CD8-positive, alpha-beta memory T cell (primary cell): ENCODE data around the gene ZNF354C. TPM values are rescaled to one million over a fixed set of nuclear protein-coding genes. Genes with fewer than 3 reads are reported as not detected.
"Not testable (repeated sequence)": the region's sequence is repeated elsewhere in the genome, so short reads cannot be mapped to it uniquely, and the experiment has no call there.

Experiments
- CTCF ChIA-PET: fragments of 350-600 bp; sonication (Branson Sonifier 250); formaldehyde crosslinking; loops from one replicate; lab custom pipeline; 2021; ENCODE audit warnings: antibody characterized with exemption; lab: Charles Lee
- POLR2A ChIA-PET: fragments of 350-600 bp; sonication (Branson Sonifier 250); formaldehyde crosslinking; loops from one replicate; lab custom pipeline; 2021; ENCODE audit warnings: antibody characterized with exemption; lab: Charles Lee
- DNase-seq, 5 donors: peaks; one replicate each; pipeline versions ENCODE4 v3.0.0 to v3.0.0-alpha.2; 2020 to 2022; ENCODE audit warnings: mixed read lengths in 1 of 5
- H3K27ac ChIP-seq: one replicate; pipeline ENCODE4 v1.7.0; 2013; ENCODE audit warnings: low read depth, mild to moderate bottlenecking, low read length, moderate library complexity
- H3K27me3 ChIP-seq: 2 replicates; pipeline ENCODE4 v1.7.0; 2013; ENCODE audit warnings: low read length, mild to moderate bottlenecking; ENCODE audit not compliant: insufficient read depth, poor library complexity, severe bottlenecking
- H3K36me3 ChIP-seq: 2 replicates; pipeline ENCODE4 v1.7.0; 2013; ENCODE audit warnings: mild to moderate bottlenecking, low read length, moderate library complexity; ENCODE audit not compliant: insufficient read depth
- H3K4me1 ChIP-seq: 2 replicates; pipeline ENCODE4 v1.7.0; 2013; ENCODE audit warnings: mild to moderate bottlenecking, low read length, moderate library complexity; ENCODE audit not compliant: insufficient read depth
- H3K4me3 ChIP-seq: 2 replicates; pipeline ENCODE4 v1.7.0; 2013; ENCODE audit warnings: mild to moderate bottlenecking, low read length
- H3K9me3 ChIP-seq: 2 replicates; pipeline ENCODE4 v1.7.0; 2013; ENCODE audit warnings: mild to moderate bottlenecking, low read length
- H3K27ac Mint-ChIP-seq, 8 donors: one replicate each; pipeline ENCODE4 v1.8.0; 2020 to 2021; ENCODE audit warnings: mixed read lengths in 8 of 8, mild to moderate bottlenecking in 6 of 8, inconsistent platforms in 3 of 8, moderate library complexity in 3 of 8
- H3K27me3 Mint-ChIP-seq, 2 donors: one replicate each; pipeline ENCODE4 v1.8.0; 2020 to 2021; ENCODE audit warnings: mixed read lengths in 2 of 2, mild to moderate bottlenecking in 1 of 2, moderate library complexity in 1 of 2
- H3K36me3 Mint-ChIP-seq, 3 donors: one replicate each; pipeline ENCODE4 v1.8.0; 2020 to 2021; ENCODE audit warnings: mixed read lengths in 3 of 3, inconsistent platforms in 1 of 3, mild to moderate bottlenecking in 1 of 3
- H3K4me1 Mint-ChIP-seq, 3 donors: one replicate each; pipeline ENCODE4 v1.8.0; 2020 to 2021; ENCODE audit warnings: mixed read lengths in 3 of 3, inconsistent platforms in 1 of 3, mild to moderate bottlenecking in 1 of 3
- H3K4me3 Mint-ChIP-seq, 7 donors: one replicate each; pipeline ENCODE4 v1.8.0; 2020 to 2021; ENCODE audit warnings: mixed read lengths in 7 of 7, mild to moderate bottlenecking in 6 of 7, moderate library complexity in 4 of 7, inconsistent platforms in 2 of 7
- H3K9me3 Mint-ChIP-seq, 5 donors: one replicate each; pipeline ENCODE4 v1.8.0; 2020 to 2022; ENCODE audit warnings: mixed read lengths in 5 of 5, mild to moderate bottlenecking in 3 of 5, moderate library complexity in 2 of 5, inconsistent platforms in 1 of 5
- polyA plus RNA-seq: library from polyadenylated mRNA; unstranded; fragments of 300-500 nt; fragmentation: Illumina TruSeq; gene quantifications from one replicate; pipeline ENCODE4 v1.2.3, GENCODE V29; 2021
- total RNA-seq, 2 experiments: library from RNA; stranded (reverse); gene quantifications; one replicate each; pipeline ENCODE4 v1.2.3, GENCODE V29; 2021

Gene ZNF354C
- total and polyA plus RNA-seq, 3 experiments from 2014 or later = 0.87 to 6.0 (median 5.7) TPM

- POLR2A ChIA-PET = no interaction called here
- H3K4me3 Mint-ChIP-seq = no peak overlapping the region
- peaks cover 0 to 3% (median 2%) of the 10 kb centered on the region in 5 donors for H3K9me3 Mint-ChIP-seq
- no peaks in the 10 kb centered on the region for H3K36me3 ChIP-seq
- H3K9me3 ChIP-seq = no peaks in the 10 kb centered on the region
- peaks cover 1 to 5% (median 4%) of the 10 kb centered on the region in 3 donors for H3K36me3 Mint-ChIP-seq
- no peaks in the 10 kb centered on the region for H3K27me3 ChIP-seq
- H3K4me3 ChIP-seq = no peak overlapping the region
- no peak overlapping the region for H3K27ac ChIP-seq
- no peak overlapping the region for H3K27ac Mint-ChIP-seq
- H3K4me1 Mint-ChIP-seq = peaks cover 9 to 10% (median 10%) of the 10 kb centered on the region in 3 donors
- peaks cover 11 to 29% of the 10 kb centered on the region in 2 donors for H3K27me3 Mint-ChIP-seq
- CTCF ChIA-PET = no interaction called here
- peaks cover 7% of the 10 kb centered on the region for H3K4me1 ChIP-seq
- DNase-seq = no peak
Observed at GRCh38 chr5:179055436-179055835, 4.7 kb upstream of the ZNF354C start.

DNA sequence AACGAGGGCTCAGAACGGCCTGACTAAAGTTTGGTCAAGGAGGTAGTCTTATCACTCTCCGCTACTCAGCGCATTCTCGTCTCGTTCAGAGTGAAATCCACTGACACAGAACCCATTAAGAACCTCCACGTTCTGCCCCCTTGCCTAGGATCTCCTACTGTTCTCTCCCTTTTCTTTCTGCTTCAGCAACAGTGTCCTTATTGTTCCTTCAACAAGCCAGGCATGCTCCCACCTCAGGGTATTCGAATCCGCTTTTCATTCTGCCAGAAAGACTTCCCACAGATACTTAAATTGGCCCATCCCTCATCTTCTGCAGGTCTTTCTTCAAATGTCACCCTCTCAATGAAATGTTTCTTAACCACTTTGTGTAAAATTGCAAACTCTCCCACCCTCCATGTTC, 4.3 kb upstream of the ZNF354C start:
- no peak for DNase-seq
- peaks cover 11 to 14% (median 12%) of the 10 kb centered on the region in 3 donors for H3K4me1 Mint-ChIP-seq
- no peak overlapping the region for H3K27ac Mint-ChIP-seq
- no peaks in the 10 kb centered on the region for H3K36me3 ChIP-seq
- peaks cover 1 to 7% (median 4%) of the 10 kb centered on the region in 3 donors for H3K36me3 Mint-ChIP-seq
- ChIA-PET POLR2A (no interaction called here), CTCF (no interaction called here)
- H3K4me3 ChIP-seq = no peak overlapping the region
- H3K9me3 ChIP-seq = no peaks in the 10 kb centered on the region
- no peak overlapping the region for H3K4me3 Mint-ChIP-seq
- H3K27me3 ChIP-seq = no peaks in the 10 kb centered on the region
- H3K9me3 Mint-ChIP-seq = peaks cover 0 to 3% (median 2%) of the 10 kb centered on the region in 5 donors
- H3K4me1 ChIP-seq = peaks cover 9% of the 10 kb centered on the region
- H3K27ac ChIP-seq = no peak overlapping the region
- H3K27me3 Mint-ChIP-seq = peaks cover 11 to 29% of the 10 kb centered on the region in 2 donors

GRCh38 chr5:179061025-179061424, 852 bp downstream of the ZNF354C start:
- H3K27me3 ChIP-seq = no peaks in the 10 kb centered on the region
- ChIA-PET CTCF (interaction anchor here (1.2 to 2.6 kb wide), 5 partner anchors 171 to 333 kb away, joined by 3 to 17 read pairs (median 5); partner anchors contain the start of genes ZNF354A and ZNF354B), POLR2A (interaction anchor here (1.0 to 2.2 kb wide), 3 partner anchors 10 to 201 kb away, joined by 4 to 12 read pairs (median 8); partner anchors contain the start of genes ZNF354B and ZNF879)
- Mint-ChIP-seq H3K36me3 (peaks cover 19 to 42% (median 33%) of the 10 kb centered on the region in 3 donors), H3K4me3 (peak overlapping the region; percentile 91 to 98 (median 97)), H3K4me1 (peaks cover 35 to 44% (median 42%) of the 10 kb centered on the region in 3 donors), H3K27me3 (peaks cover 4 to 9% of the 10 kb centered on the region in 2 donors), H3K9me3 (peaks cover 6 to 18% (median 11%) of the 10 kb centered on the region in 5 donors), H3K27ac (peak overlapping the region in 4 of 8 donors; percentile 17 to 75 (median 64))
- H3K4me1 ChIP-seq = peaks cover 20% of the 10 kb centered on the region
- H3K36me3 ChIP-seq = peaks cover 6% of the 10 kb centered on the region
- DNase-seq = no peak
- no peak overlapping the region for H3K27ac ChIP-seq
- peak overlapping the region; percentile 76 for H3K4me3 ChIP-seq
- H3K9me3 ChIP-seq = peaks cover 3% of the 10 kb centered on the region

- peak overlapping the region in 1 of 7 donors; percentile 68 for H3K4me3 Mint-ChIP-seq
Observed at GRCh38 chr5:179065703-179066102, 5.5 kb downstream of the ZNF354C start.

DNA sequence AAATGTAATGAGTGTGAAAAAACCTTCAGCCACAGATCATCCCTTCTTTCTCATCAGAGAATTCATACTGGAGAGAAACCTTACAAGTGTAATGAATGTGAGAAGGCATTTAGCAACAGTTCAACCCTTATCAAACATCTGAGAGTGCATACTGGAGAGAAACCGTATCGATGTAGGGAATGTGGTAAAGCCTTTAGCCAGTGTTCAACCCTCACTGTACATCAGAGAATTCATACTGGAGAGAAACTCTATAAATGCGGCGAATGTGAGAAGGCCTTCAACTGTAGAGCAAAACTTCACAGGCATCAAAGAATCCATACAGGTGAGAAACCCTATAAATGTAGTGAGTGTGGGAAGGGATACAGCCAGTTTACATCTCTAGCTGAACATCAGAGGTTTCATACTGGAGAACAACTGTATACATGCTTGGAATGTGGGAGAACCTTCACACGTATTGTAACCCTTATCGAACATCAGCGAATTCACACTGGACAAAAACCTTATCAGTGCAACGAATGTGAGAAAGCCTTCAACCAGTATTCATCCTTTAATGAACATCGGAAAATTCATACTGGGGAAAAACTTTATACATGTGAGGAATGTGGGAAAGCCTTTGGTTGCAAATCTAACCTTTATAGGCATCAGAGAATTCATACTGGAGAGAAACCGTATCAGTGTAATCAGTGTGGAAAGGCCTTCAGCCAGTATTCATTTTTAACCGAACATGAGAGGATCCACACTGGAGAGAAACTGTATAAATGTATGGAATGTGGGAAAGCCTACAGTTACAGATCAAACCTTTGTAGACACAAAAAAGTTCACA, 19.2 kb downstream of the ZNF354C start:
- CTCF ChIA-PET = no interaction called here
- POLR2A ChIA-PET = no interaction called here

More at GRCh38 chr5:179065703-179066102, 5.5 kb downstream of the ZNF354C start:
- DNase-seq = no peak
- CTCF ChIA-PET = no interaction called here
- H3K4me3 ChIP-seq = no peak overlapping the region
- peaks cover 27 to 38% (median 32%) of the 10 kb centered on the region in 3 donors for H3K4me1 Mint-ChIP-seq
- H3K36me3 ChIP-seq = peaks cover 18% of the 10 kb centered on the region
- H3K36me3 Mint-ChIP-seq = peaks cover 37 to 77% (median 70%) of the 10 kb centered on the region in 3 donors
- POLR2A ChIA-PET = no interaction called here
- peaks cover 22 to 61% (median 48%) of the 10 kb centered on the region in 5 donors for H3K9me3 Mint-ChIP-seq
- H3K9me3 ChIP-seq = peaks cover 21% of the 10 kb centered on the region
- H3K27me3 ChIP-seq = no peaks in the 10 kb centered on the region
- H3K27me3 Mint-ChIP-seq = no peaks in the 10 kb centered on the region
- H3K27ac ChIP-seq = no peak overlapping the region
- H3K4me1 ChIP-seq = peaks cover 12% of the 10 kb centered on the region
- H3K27ac Mint-ChIP-seq = no peak overlapping the region

GRCh38 chr5:179080724-179081123, 20.6 kb downstream of the ZNF354C start:
- H3K27me3 Mint-ChIP-seq = no peaks in the 10 kb centered on the region
- H3K4me1 ChIP-seq = no peaks in the 10 kb centered on the region
- no peaks in the 10 kb centered on the region for H3K4me1 Mint-ChIP-seq
- CTCF ChIA-PET = no interaction called here
- no peak overlapping the region for H3K27ac ChIP-seq
- DNase-seq = no peak
- no peaks in the 10 kb centered on the region for H3K27me3 ChIP-seq
- peaks cover 33% of the 10 kb centered on the region for H3K36me3 ChIP-seq
- no peak overlapping the region for H3K4me3 ChIP-seq
- H3K27ac Mint-ChIP-seq = no peak overlapping the region
- peaks cover 33 to 71% (median 56%) of the 10 kb centered on the region in 3 donors for H3K36me3 Mint-ChIP-seq
- H3K9me3 ChIP-seq = peaks cover 66% of the 10 kb centered on the region
- peaks cover 62 to 96% (median 90%) of the 10 kb centered on the region in 5 donors for H3K9me3 Mint-ChIP-seq
- POLR2A ChIA-PET = no interaction called here
- H3K4me3 Mint-ChIP-seq = no peak overlapping the region

More for the DNA sequence above, 19.2 kb downstream of the ZNF354C start:
- H3K4me3 ChIP-seq = peak overlapping the region; percentile 13
- H3K4me1 ChIP-seq = no peaks in the 10 kb centered on the region
- no peak for DNase-seq
- H3K27me3 ChIP-seq = no peaks in the 10 kb centered on the region
- H3K9me3 ChIP-seq = peaks cover 69% of the 10 kb centered on the region
- H3K4me3 Mint-ChIP-seq = no peak overlapping the region
- peaks cover 35% of the 10 kb centered on the region for H3K36me3 ChIP-seq
- no peak overlapping the region for H3K27ac ChIP-seq
- H3K27ac Mint-ChIP-seq = no peak overlapping the region
- H3K9me3 Mint-ChIP-seq = peaks cover 54 to 95% (median 89%) of the 10 kb centered on the region in 5 donors
- H3K4me1 Mint-ChIP-seq = no peaks in the 10 kb centered on the region
- H3K36me3 Mint-ChIP-seq = peaks cover 41 to 73% (median 65%) of the 10 kb centered on the region in 3 donors
- no peaks in the 10 kb centered on the region for H3K27me3 Mint-ChIP-seq

GRCh38 chr5:179089502-179089901, 29.3 kb downstream of the ZNF354C start:
- DNase-seq = no peak
- H3K9me3 Mint-ChIP-seq = peaks cover 57 to 91% (median 82%) of the 10 kb centered on the region in 5 donors
- no peak overlapping the region for H3K4me3 Mint-ChIP-seq
- POLR2A ChIA-PET = no interaction called here
- Histone ChIP-seq H3K9me3 (peaks cover 40% of the 10 kb centered on the region), H3K27me3 (no peaks in the 10 kb centered on the region), H3K36me3 (no peaks in the 10 kb centered on the region), H3K4me3 (no peak overlapping the region), H3K4me1 (no peaks in the 10 kb centered on the region), H3K27ac (no peak overlapping the region)
- H3K4me1 Mint-ChIP-seq = no peaks in the 10 kb centered on the region
- CTCF ChIA-PET = interaction anchor here (1.4 kb wide), 1 partner anchor 16 kb away, joined by 4 read pairs; no protein-coding TSS in a partner anchor
- no peak overlapping the region for H3K27ac Mint-ChIP-seq
- peaks cover 0 to 34% (median 8%) of the 10 kb centered on the region in 3 donors for H3K36me3 Mint-ChIP-seq
- H3K27me3 Mint-ChIP-seq = no peaks in the 10 kb centered on the region

GRCh38 chr5:179101282-179101681, 41.1 kb downstream of the ZNF354C start:
- H3K36me3 ChIP-seq, H3K27ac Mint-ChIP-seq, H3K4me3 Mint-ChIP-seq, CTCF ChIA-PET, DNase-seq, H3K27me3 ChIP-seq, H3K27ac ChIP-seq, H3K9me3 ChIP-seq, H3K27me3 Mint-ChIP-seq, H3K4me1 Mint-ChIP-seq, H3K4me3 ChIP-seq, POLR2A ChIA-PET, H3K4me1 ChIP-seq: not testable (repeated sequence)
- H3K36me3 Mint-ChIP-seq = peaks cover 0 to 15% (median 4%) of the 10 kb centered on the region in 3 donors
- H3K9me3 Mint-ChIP-seq = peaks cover 26 to 41% (median 38%) of the 10 kb centered on the region in 5 donors
